NK-92 (cell line): Measurements from ENCODE around the gene NDUFA12.

Experiments used
- DNase-seq: peaks from one replicate; lab custom pipeline; 2025; ENCODE audit not compliant: unreplicated experiment; lab: John Stamatoyannopoulos, UW

The NDUFA12 gene

GRCh38 chr12:94982456-94982855 is 21.0 kb downstream of the NDUFA12 start:
- no peak for DNase-seq

GRCh38 chr12:94980577-94980976 is 22.9 kb downstream of the NDUFA12 start:
- DNase-seq = no peak

GRCh38 chr12:94979941-94980340 is 23.6 kb downstream of the NDUFA12 start:
- DNase-seq = no peak

- DNase-seq = no peak
These were observed 25.6 kb downstream of the NDUFA12 start for GRCh38 chr12:94977766-94978468.

GRCh38 chr12:94973221-94973620 is 30.3 kb downstream of the NDUFA12 start:
- DNase-seq = no peak

GRCh38 chr12:94972795-94973194 is 30.7 kb downstream of the NDUFA12 start:
- no peak for DNase-seq

GRCh38 chr12:94971923-94972322 is 31.6 kb downstream of the NDUFA12 start:
- no peak for DNase-seq

- no peak for DNase-seq
These were observed 32.9 kb downstream of the NDUFA12 start for GRCh38 chr12:94970560-94970959.

- no peak for DNase-seq
These were observed 34.1 kb downstream of the NDUFA12 start for GRCh38 chr12:94969424-94969823.

- no peak for DNase-seq
These were observed 37.4 kb downstream of the NDUFA12 start for GRCh38 chr12:94965982-94966630.

- DNase-seq = no peak
These were observed 39.8 kb downstream of the NDUFA12 start for GRCh38 chr12:94963649-94964048.

GRCh38 chr12:94962670-94963069 is 40.8 kb downstream of the NDUFA12 start:
- no peak for DNase-seq

GRCh38 chr12:94961911-94962310 is 41.6 kb downstream of the NDUFA12 start:
- no peak for DNase-seq

GRCh38 chr12:94961256-94961824 is 42.2 kb downstream of the NDUFA12 start:
- no peak for DNase-seq

- no peak for DNase-seq
These were observed 46.5 kb downstream of the NDUFA12 start for GRCh38 chr12:94957006-94957405.

- no peak for DNase-seq
These were observed 48.4 kb downstream of the NDUFA12 start for GRCh38 chr12:94954948-94955592.

GRCh38 chr12:94954029-94954685 is 49.3 kb downstream of the NDUFA12 start:
- no peak for DNase-seq

- DNase-seq = no peak
These were observed 51.2 kb downstream of the NDUFA12 start for GRCh38 chr12:94952325-94952724.

GRCh38 chr12:94951071-94951934 is 52.2 kb downstream of the NDUFA12 start:
- DNase-seq = no peak

GRCh38 chr12:94948232-94948810 is 55.2 kb downstream of the NDUFA12 start:
- DNase-seq = no peak
